HFF-Myc (cell line): Measurements from ENCODE around the gene NEK3.
"Not testable (repeated sequence)": the region's sequence is repeated elsewhere in the genome, so short reads cannot be mapped to it uniquely, and the experiment has no call there.

Experiments
- DNase-seq: peaks from one replicate; pipeline ENCODE4 v3.0.0-alpha.2; 2011; ENCODE audit warnings: low read depth; ENCODE audit errors: extremely low read depth
- H3K4me3 ChIP-seq: replicated peaks from 2 replicates; pipeline ENCODE4 v1.5.1; 2011; ENCODE audit warnings: low read depth, mild to moderate bottlenecking, control low read depth, low read length
- CTCF ChIP-seq: IDR thresholded peaks from 2 replicates; pipeline ENCODE4 v1.5.1; 2012; ENCODE audit warnings: mild to moderate bottlenecking, low read depth, low read length, control low read depth; ENCODE audit errors: missing control alignments

NEK3 gene

GRCh38 chr13:52118095-52118494 lies 41.3 kb downstream of the NEK3 start:
- no peak for TF ChIP-seq CTCF
- H3K4me3 ChIP-seq, result no peak overlapping the region
- no peak for DNase-seq

- no peak overlapping the region for H3K4me3 ChIP-seq
- no peak for TF ChIP-seq CTCF
- no peak for DNase-seq
Measured at GRCh38 chr13:52112591-52112990, 46.8 kb downstream of the NEK3 start.

GRCh38 chr13:52109116-52109670 lies 50.2 kb downstream of the NEK3 start:
- H3K4me3 ChIP-seq, result no peak overlapping the region
- TF ChIP-seq CTCF, result no peak
- DNase-seq, result no peak

- no peak for TF ChIP-seq CTCF
- H3K4me3 ChIP-seq, result no peak overlapping the region
Measured at GRCh38 chr13:52105841-52106240, 53.6 kb downstream of the NEK3 start.

GRCh38 chr13:52104624-52105023 lies 54.8 kb downstream of the NEK3 start:
- H3K4me3 ChIP-seq, result no peak overlapping the region
- TF ChIP-seq CTCF, result no peak
- no peak for DNase-seq

More at GRCh38 chr13:52105841-52106240, 53.6 kb downstream of the NEK3 start:
- no peak for DNase-seq

- H3K4me3 ChIP-seq, result no peak overlapping the region
- no peak for DNase-seq
- no peak for TF ChIP-seq CTCF
Measured at GRCh38 chr13:52103386-52103785, 56.0 kb downstream of the NEK3 start.

- H3K4me3 ChIP-seq, DNase-seq: not testable (repeated sequence)
Measured at GRCh38 chr13:52102423-52102822, 57.0 kb downstream of the NEK3 start.
